Caco-2 (cell line): Measurements from ENCODE around the gene SPRED2. TPM values are rescaled to one million over a fixed set of nuclear protein-coding genes. Genes with fewer than 3 reads are reported as not detected.

Experiments used
- BruUV-seq: library from RNA; stranded (reverse); fragments of 400-500 nt; replicated peaks from 2 replicates; lab custom pipeline; 2021; lab: Mats Ljungman, UMichigan
- CTCF ChIA-PET: fragments of 300-600 bp; sonication (Branson Sonifier 250); formaldehyde crosslinking; loops from one replicate; lab custom pipeline; 2022; ENCODE audit warnings: antibody characterized with exemption; lab: Charles Lee
- POLR2A ChIA-PET: fragments of 300-600 bp; sonication (Branson Sonifier 250); formaldehyde crosslinking; loops from one replicate; lab custom pipeline; 2022; ENCODE audit warnings: antibody characterized with exemption; lab: Charles Lee
- DNase-seq, 2 experiments: peaks; one replicate each; pipeline versions ENCODE4 v3.0.0 to v3.0.0-alpha.2; 2020 to 2022
- H3K27me3 ChIP-seq: replicated peaks from 2 replicates; pipeline ENCODE4 v1.6.0; 2011; ENCODE audit warnings: low read length; ENCODE audit not compliant: control insufficient read depth, insufficient read depth
- H3K36me3 ChIP-seq: 2 replicates; pipeline ENCODE4 v1.5.1; 2011; ENCODE audit warnings: low read length; ENCODE audit not compliant: control insufficient read depth, insufficient read depth
- H3K4me1 ChIP-seq: fragments of 250-450 bp; sonication (Bioruptor Pico); 2 replicates; pipeline ENCODE4 v1.5.1; 2020; ENCODE audit warnings: mild to moderate bottlenecking
- H3K4me3 ChIP-seq: 2 replicates; pipeline ENCODE4 v1.5.1; 2011; ENCODE audit warnings: low read depth, mild to moderate bottlenecking, control low read depth, low read length
- H3K9me3 ChIP-seq: fragments of 250-450 bp; sonication (Bioruptor Pico); 2 replicates; pipeline ENCODE4 v1.5.1; 2020; ENCODE audit warnings: mild to moderate bottlenecking, moderate library complexity
- H3K27ac Mint-ChIP-seq: one replicate; pipeline ENCODE4 v1.8.0; 2022; ENCODE audit warnings: mixed read lengths; ENCODE audit not compliant: unreplicated experiment
- H3K27me3 Mint-ChIP-seq: one replicate; pipeline ENCODE4 v1.8.0; 2022; ENCODE audit warnings: mixed read lengths; ENCODE audit not compliant: insufficient read depth, unreplicated experiment
- H3K36me3 Mint-ChIP-seq: one replicate; pipeline ENCODE4 v1.8.0; 2022; ENCODE audit warnings: mild to moderate bottlenecking, mixed read lengths; ENCODE audit not compliant: insufficient read depth, unreplicated experiment
- H3K4me1 Mint-ChIP-seq: one replicate; pipeline ENCODE4 v1.8.0; 2022; ENCODE audit warnings: low read depth, mixed read lengths; ENCODE audit not compliant: unreplicated experiment
- H3K4me3 Mint-ChIP-seq: one replicate; pipeline ENCODE4 v1.8.0; 2022; ENCODE audit warnings: mild to moderate bottlenecking, moderate library complexity, mixed read lengths; ENCODE audit not compliant: unreplicated experiment
- H3K9me3 Mint-ChIP-seq: one replicate; pipeline ENCODE4 v1.8.0; 2022; ENCODE audit warnings: mixed read lengths; ENCODE audit not compliant: unreplicated experiment
- CTCF ChIP-seq, 2 experiments: fragments of 200-600 bp in 1 of 2; IDR thresholded peaks; 1 replicate in 1 of 2; 2 replicates in 1 of 2; pipeline versions ENCODE4 v1.5.1 to v1.8.0; 2011 to 2022; ENCODE audit warnings: antibody characterized with exemption in 1 of 2, control low read depth in 1 of 2, inconsistent platforms in 1 of 2, low read depth in 1 of 2, low read length in 1 of 2, mild to moderate bottlenecking in 1 of 2, moderate library complexity in 1 of 2; ENCODE audit not compliant: insufficient read depth in 1 of 2, severe bottlenecking in 1 of 2, unreplicated experiment in 1 of 2
- intact Hi-C: fragments of 100-400 bp; cut with micrococcal nuclease; formaldehyde crosslinking; loops from one replicate; pipeline ENCODE4 v1.10.0; 2022; ENCODE audit not compliant: unreplicated experiment
- total RNA-seq: library from RNA; stranded (reverse); gene quantifications from 2 replicates; pipeline ENCODE4 v1.2.3, GENCODE V29; 2022

Gene SPRED2
- total RNA-seq, 1 experiment from 2014 or later: 49.9 TPM

GRCh38 chr2:65278531-65278981, 153.8 kb downstream of the SPRED2 start:
- H3K36me3 Mint-ChIP-seq: peaks cover 19% of the 10 kb centered on the region
- H3K9me3 ChIP-seq: no peaks in the 10 kb centered on the region
- H3K27ac Mint-ChIP-seq: no peak overlapping the region
- POLR2A ChIA-PET: no interaction called here
- intact Hi-C loops: no loop called here
- H3K27me3 ChIP-seq: no peaks in the 10 kb centered on the region
- CTCF ChIA-PET: no interaction called here
- H3K4me3 Mint-ChIP-seq: no peak overlapping the region
- TF ChIP-seq CTCF (IDR thresholded peaks at IDR 0.05; ENCODE audit: insufficient read depth in 1 of 2, low read depth in 1 of 2, low read length in 1 of 2, severe bottlenecking in 1 of 2, unreplicated experiment in 1 of 2): no peak
- H3K4me1 ChIP-seq: no peaks in the 10 kb centered on the region
- H3K27me3 Mint-ChIP-seq: no peaks in the 10 kb centered on the region
- no TSS peak for BruUV-seq
- no peaks in the 10 kb centered on the region for H3K9me3 Mint-ChIP-seq
- DNase-seq: no peak
- H3K36me3 ChIP-seq: no peaks in the 10 kb centered on the region
- no peak overlapping the region for H3K4me3 ChIP-seq
- H3K4me1 Mint-ChIP-seq: no peaks in the 10 kb centered on the region

- H3K9me3 ChIP-seq: no peaks in the 10 kb centered on the region
- Mint-ChIP-seq H3K9me3 (no peaks in the 10 kb centered on the region), H3K27ac (no peak overlapping the region), H3K4me3 (no peak overlapping the region), H3K36me3 (peaks cover 25% of the 10 kb centered on the region), H3K27me3 (no peaks in the 10 kb centered on the region), H3K4me1 (no peaks in the 10 kb centered on the region)
- intact Hi-C loops: no loop called here
- no peak for DNase-seq
- no peak overlapping the region for H3K4me3 ChIP-seq
- ChIA-PET POLR2A (interaction anchor here (0.6 kb wide), 1 partner anchor 149 kb away, joined by 13 read pairs; no protein-coding TSS in a partner anchor), CTCF (no interaction called here)
- no peaks in the 10 kb centered on the region for H3K4me1 ChIP-seq
- TF ChIP-seq CTCF (IDR thresholded peaks at IDR 0.05; ENCODE audit: insufficient read depth in 1 of 2, low read depth in 1 of 2, low read length in 1 of 2, severe bottlenecking in 1 of 2, unreplicated experiment in 1 of 2): peak in 1 of 2 experiments; percentile 2
- no TSS peak for BruUV-seq
- no peaks in the 10 kb centered on the region; the same call in 1 of the 2 replicates for H3K36me3 ChIP-seq
- H3K27me3 ChIP-seq: no peaks in the 10 kb centered on the region
Measured at GRCh38 chr2:65277791-65278483, 154.5 kb downstream of the SPRED2 start.

- intact Hi-C loops: no loop called here
- DNase-seq: no peak
- Mint-ChIP-seq H3K27me3 (no peaks in the 10 kb centered on the region), H3K36me3 (peaks cover 33% of the 10 kb centered on the region), H3K27ac (no peak overlapping the region), H3K4me1 (no peaks in the 10 kb centered on the region), H3K4me3 (no peak overlapping the region), H3K9me3 (no peaks in the 10 kb centered on the region)
- Histone ChIP-seq H3K27me3 (no peaks in the 10 kb centered on the region), H3K36me3 (no peaks in the 10 kb centered on the region; the same call in 1 of the 2 replicates), H3K4me1 (no peaks in the 10 kb centered on the region), H3K4me3 (no peak overlapping the region), H3K9me3 (no peaks in the 10 kb centered on the region)
- TF ChIP-seq CTCF (IDR thresholded peaks at IDR 0.05; ENCODE audit: insufficient read depth in 1 of 2, low read depth in 1 of 2, low read length in 1 of 2, severe bottlenecking in 1 of 2, unreplicated experiment in 1 of 2): no peak
- CTCF ChIA-PET: interaction anchor here (0.6 to 1.3 kb wide), 2 partner anchors 43 to 86 kb away, joined by 3 to 4 read pairs; no protein-coding TSS in a partner anchor
- no TSS peak for BruUV-seq
- POLR2A ChIA-PET: no interaction called here
Measured at GRCh38 chr2:65277118-65277517, 155.3 kb downstream of the SPRED2 start.
